Testis (tissue), 3 donors: Measurements from ENCODE around the gene IMP4. TPM values are rescaled to one million over a fixed set of nuclear protein-coding genes. Genes with fewer than 3 reads are reported as not detected.
A peak's percentile ranks its signal among the peaks of the same experiment; 100 is the strongest.

Experiments used
- DNase-seq: peaks from one replicate; pipeline ENCODE4 v3.0.0-alpha.2; 2019
- H3K27ac ChIP-seq, 2 donors: fragments of 200-600 bp; sonication (generic); one replicate each; pipeline ENCODE4 v1.5.1; 2019
- H3K27me3 ChIP-seq: fragments of 200-600 bp; sonication (generic); one replicate; pipeline ENCODE4 v1.5.1; 2019
- H3K36me3 ChIP-seq: fragments of 200-600 bp; sonication (generic); one replicate; pipeline ENCODE4 v1.5.1; 2017; ENCODE audit warnings: low read depth; ENCODE audit errors: missing control alignments
- H3K4me1 ChIP-seq: fragments of 200-600 bp; sonication (generic); one replicate; pipeline ENCODE4 v1.5.1; 2019
- H3K4me3 ChIP-seq, 2 donors: fragments of 200-600 bp; sonication (generic); one replicate each; pipeline ENCODE4 v1.5.1; 2017 to 2019
- H3K9me3 ChIP-seq: fragments of 200-600 bp; sonication (generic); one replicate; pipeline ENCODE4 v1.5.1; 2017
- CTCF ChIP-seq, 3 experiments: fragments of 450-650 bp in 2 of 3; fragments of 200-600 bp in 1 of 3; sonication (generic) in 1 of 3; IDR thresholded peaks; one replicate each; pipeline ENCODE4 v1.5.1; 2016 to 2019; ENCODE audit warnings: antibody characterized with exemption in 3 of 3, mild to moderate bottlenecking in 2 of 3, moderate library complexity in 1 of 3
- POLR2A ChIP-seq: fragments of 450-650 bp; IDR thresholded peaks from one replicate; pipeline ENCODE4 v1.6.1; 2017; ENCODE audit warnings: antibody characterized with exemption, mild to moderate bottlenecking, moderate library complexity
- WGBS, 2 donors: methylation state at CpG; one replicate each; pipeline ENCODE4 v1.1.5; 2018; 5-methylcytosine and 5-hydroxymethylcytosine counted together
- intact Hi-C: fragments of 100-400 bp; cut with DNase I; formaldehyde crosslinking; loops from one replicate; pipeline ENCODE4 v1.15.1; 2023; ENCODE audit warnings: low total_unique reads
- polyA plus RNA-seq: library from polyadenylated mRNA; stranded (reverse); fragments of 350-450 nt; fragmentation: Illumina TruSeq; extraction: RNeasy Lipid Tissue Mini Kit (QIAGEN cat#74804); gene quantifications from one replicate; pipeline ENCODE4 v1.2.3, GENCODE V29; 2014; ENCODE audit warnings: low read depth, low replicate concordance; ENCODE audit not compliant: insufficient read depth
- total RNA-seq, 2 donors: library from RNA; depleted of rRNA; stranded (reverse); fragments of >200 nt; gene quantifications; one replicate each; pipeline ENCODE4 v1.2.3, GENCODE V29; 2016

IMP4 gene
- total and polyA plus RNA-seq, 3 donors from 2014 or later, result 57.1 to 109 (median 103) TPM

GRCh38 chr2:130375291-130376266 is 32.9 kb downstream of the IMP4 start:
- Histone ChIP-seq H3K9me3 (no peaks in the 10 kb centered on the region), H3K27me3 (no peaks in the 10 kb centered on the region), H3K36me3 (no peaks in the 10 kb centered on the region), H3K27ac (no peak overlapping the region), H3K4me1 (peaks cover 13% of the 10 kb centered on the region), H3K4me3 (no peak overlapping the region)
- WGBS, 2 donors, result 93 to 95% methylated on average over 19 of the region's 19 CpGs
- DNase-seq, result no peak
- no peak for TF ChIP-seq POLR2A
- TF ChIP-seq CTCF (IDR thresholded peaks at IDR 0.05), result no peak
- intact Hi-C loops, result no loop called here

GRCh38 chr2:130376433-130377293 is 34.0 kb downstream of the IMP4 start:
- no peak overlapping the region for H3K4me3 ChIP-seq
- TF ChIP-seq CTCF (IDR thresholded peaks at IDR 0.05), result peak in 1 of 3 experiments; percentile 13
- TF ChIP-seq POLR2A, result no peak
- H3K27ac ChIP-seq, result no peak overlapping the region
- intact Hi-C loops, result no loop called here
- peaks cover 17% of the 10 kb centered on the region for H3K4me1 ChIP-seq
- no peak for DNase-seq
- no peaks in the 10 kb centered on the region for H3K36me3 ChIP-seq
- 72 to 77% methylated on average over 11 of the region's 11 CpGs for WGBS, 2 donors
- no peaks in the 10 kb centered on the region for H3K9me3 ChIP-seq
- no peaks in the 10 kb centered on the region for H3K27me3 ChIP-seq

GRCh38 chr2:130377491-130377890 is 34.8 kb downstream of the IMP4 start:
- no peak for DNase-seq
- Histone ChIP-seq H3K27me3 (no peaks in the 10 kb centered on the region), H3K27ac (no peak overlapping the region), H3K9me3 (no peaks in the 10 kb centered on the region), H3K4me3 (no peak overlapping the region), H3K36me3 (no peaks in the 10 kb centered on the region), H3K4me1 (peaks cover 17% of the 10 kb centered on the region)
- intact Hi-C loops, result no loop called here
- WGBS, 2 donors, result 90% methylated on average over 5 of the region's 5 CpGs
- TF ChIP-seq POLR2A, result no peak
- TF ChIP-seq CTCF (IDR thresholded peaks at IDR 0.05), result no peak

- no peak for TF ChIP-seq POLR2A
- no peak for TF ChIP-seq CTCF (IDR thresholded peaks at IDR 0.05)
- peaks cover 10% of the 10 kb centered on the region for H3K4me1 ChIP-seq
- no peaks in the 10 kb centered on the region for H3K9me3 ChIP-seq
- no peak for DNase-seq
- intact Hi-C loops, result no loop called here
- WGBS, 2 donors, result 91 to 95% methylated on average over 3 of the region's 3 CpGs
- no peak overlapping the region for H3K4me3 ChIP-seq
- no peaks in the 10 kb centered on the region for H3K36me3 ChIP-seq
- no peak overlapping the region for H3K27ac ChIP-seq
- no peaks in the 10 kb centered on the region for H3K27me3 ChIP-seq
Measured at GRCh38 chr2:130378206-130378897, 35.7 kb downstream of the IMP4 start.
